Gastrocnemius medialis (tissue), 4 donors: ENCODE data around the gene AAR2.

Experiments used
- POLR2A ChIP-seq, 2 donors: fragments of 450-650 bp; IDR thresholded peaks; one replicate each; pipeline ENCODE4 v1.6.1; 2017; ENCODE audit warnings: antibody characterized with exemption in 2 of 2, mild to moderate bottlenecking in 2 of 2, moderate library complexity in 2 of 2
- TF ChIP-seq, protein P1 (sequence below), 5 experiments: fragments of 450-650 bp in 3 of 5; fragments of 200-600 bp in 2 of 5; sonication (generic) in 2 of 5; IDR thresholded peaks in 4 of 5; conservative IDR thresholded peaks in 1 of 5; 1 replicate in 4 of 5; 2 replicates in 1 of 5; pipeline ENCODE4 v1.5.1; 2016 to 2019; ENCODE audit warnings: antibody characterized with exemption in 5 of 5, mild to moderate bottlenecking in 3 of 5, moderate library complexity in 3 of 5

- TF ChIP-seq, protein P1, sequence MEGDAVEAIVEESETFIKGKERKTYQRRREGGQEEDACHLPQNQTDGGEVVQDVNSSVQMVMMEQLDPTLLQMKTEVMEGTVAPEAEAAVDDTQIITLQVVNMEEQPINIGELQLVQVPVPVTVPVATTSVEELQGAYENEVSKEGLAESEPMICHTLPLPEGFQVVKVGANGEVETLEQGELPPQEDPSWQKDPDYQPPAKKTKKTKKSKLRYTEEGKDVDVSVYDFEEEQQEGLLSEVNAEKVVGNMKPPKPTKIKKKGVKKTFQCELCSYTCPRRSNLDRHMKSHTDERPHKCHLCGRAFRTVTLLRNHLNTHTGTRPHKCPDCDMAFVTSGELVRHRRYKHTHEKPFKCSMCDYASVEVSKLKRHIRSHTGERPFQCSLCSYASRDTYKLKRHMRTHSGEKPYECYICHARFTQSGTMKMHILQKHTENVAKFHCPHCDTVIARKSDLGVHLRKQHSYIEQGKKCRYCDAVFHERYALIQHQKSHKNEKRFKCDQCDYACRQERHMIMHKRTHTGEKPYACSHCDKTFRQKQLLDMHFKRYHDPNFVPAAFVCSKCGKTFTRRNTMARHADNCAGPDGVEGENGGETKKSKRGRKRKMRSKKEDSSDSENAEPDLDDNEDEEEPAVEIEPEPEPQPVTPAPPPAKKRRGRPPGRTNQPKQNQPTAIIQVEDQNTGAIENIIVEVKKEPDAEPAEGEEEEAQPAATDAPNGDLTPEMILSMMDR (IDR thresholded peaks at IDR 0.05 in 4 of 5, conservative IDR thresholded peaks at IDR 0.05 in 1 of 5), result no peak
- no peak for TF ChIP-seq POLR2A (IDR thresholded peaks at IDR 0.05)
Measured at GRCh38 chr20:36267605-36268381, 31.5 kb downstream of the AAR2 start.
